ENCODE results near the gene PKHD1.

PKHD1 gene

DNA sequence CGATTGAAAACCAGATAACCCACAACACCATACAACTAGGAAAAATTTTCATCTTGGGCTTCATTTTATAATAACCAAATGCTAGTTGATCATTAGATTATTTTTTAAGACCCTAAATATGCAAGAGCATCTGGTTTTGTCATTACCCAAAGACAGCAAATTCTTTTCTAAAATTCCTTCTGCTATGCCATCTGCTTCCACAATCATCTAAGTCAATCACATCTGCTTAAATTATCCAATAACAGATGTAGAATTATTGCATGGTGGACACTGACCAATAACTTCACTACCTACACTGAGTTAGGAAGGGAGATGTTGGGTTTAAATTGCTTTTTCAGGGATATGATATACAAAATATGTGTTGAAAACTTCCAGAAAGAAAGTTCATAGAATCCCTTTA, 41.9 kb downstream of the PKHD1 start:
- no peak for ATAC-seq

DNA sequence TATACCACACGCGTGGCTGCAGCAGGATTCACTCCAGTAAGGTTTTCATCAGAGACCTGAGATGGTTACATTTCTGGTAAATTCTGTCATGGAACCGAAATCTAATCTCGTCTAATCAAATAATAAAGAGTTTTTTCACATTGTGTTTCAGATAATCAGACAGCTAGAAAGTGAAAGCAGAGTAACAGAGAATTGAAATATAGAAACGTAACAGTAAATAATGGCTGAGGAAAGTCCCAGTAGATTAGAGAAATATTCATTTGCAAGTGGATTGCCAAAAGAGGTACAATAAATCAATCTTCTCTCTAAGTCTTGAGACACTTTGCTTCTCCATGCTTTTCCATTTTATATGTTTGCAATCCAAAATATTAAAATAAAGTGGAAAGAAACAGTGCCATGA, 42.4 kb downstream of the PKHD1 start:
- ATAC-seq (no peak), DNase-seq (no peak)

More for the DNA sequence above, 41.9 kb downstream of the PKHD1 start:
- no peak for DNase-seq

DNA sequence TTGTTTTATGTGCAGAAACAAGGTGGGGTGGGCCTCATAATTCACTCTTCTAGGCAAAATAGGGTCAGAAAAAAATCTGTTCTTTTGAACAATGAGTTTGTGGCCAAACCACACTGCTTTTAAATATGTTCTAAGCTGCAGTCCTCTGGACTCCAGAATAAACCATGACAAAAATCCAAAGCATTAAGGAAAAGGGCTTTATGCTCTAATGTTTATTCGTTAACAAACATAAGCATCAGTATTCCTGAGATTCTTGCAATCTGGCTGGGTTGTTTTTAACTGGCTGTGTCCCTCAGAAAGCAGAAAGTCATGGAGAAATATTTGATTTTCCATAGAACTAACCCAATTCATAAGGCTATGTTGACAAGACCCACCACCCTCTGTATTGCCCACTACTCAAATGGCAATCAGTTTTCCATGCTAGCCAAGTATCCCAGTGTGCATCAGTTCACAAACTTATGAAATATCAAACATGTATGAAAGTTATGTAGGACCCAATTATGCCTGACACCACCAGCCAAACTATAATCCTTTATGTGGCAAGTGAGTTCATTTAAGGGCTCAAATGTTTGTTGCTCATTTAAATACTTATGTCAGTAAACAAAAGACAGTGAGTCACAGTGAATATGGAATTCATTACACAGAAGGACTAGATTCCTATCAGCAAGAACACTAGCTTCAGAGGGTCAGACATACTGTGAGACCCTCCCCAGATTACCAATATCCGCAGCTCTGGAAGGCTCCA, 45.1 kb downstream of the PKHD1 start:
- DNase-seq = no peak
- no peak for ATAC-seq

DNA sequence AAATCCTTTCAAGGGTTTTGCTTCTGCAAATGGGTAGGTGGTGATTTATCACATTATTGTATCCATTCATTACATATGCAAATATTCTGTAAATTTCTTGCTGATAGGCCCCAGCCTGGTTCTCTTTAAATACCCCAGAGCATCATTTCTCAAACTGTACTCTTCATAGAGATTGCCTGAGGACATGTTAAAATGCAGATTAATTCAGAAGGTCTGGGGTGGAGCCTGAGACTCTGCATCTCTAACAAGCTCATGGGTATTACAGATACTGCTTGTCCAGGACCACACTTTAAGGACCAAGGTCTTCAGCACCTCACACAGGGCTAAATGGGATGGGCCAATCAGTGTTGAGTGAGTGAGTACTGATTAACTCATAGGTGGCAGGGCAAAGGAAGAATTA, 46.3 kb downstream of the PKHD1 start:
- DNase-seq = no peak
- ATAC-seq = no peak

GRCh38 chr6:52027699-52028098, 59.7 kb downstream of the PKHD1 start:
- DNase-seq = no peak
- ATAC-seq = no peak

- ATAC-seq (no peak), DNase-seq (no peak)
These were observed 62.9 kb downstream of the PKHD1 start for GRCh38 chr6:52024451-52025068.

GRCh38 chr6:52022675-52023074, 64.7 kb downstream of the PKHD1 start:
- no peak for DNase-seq
- no peak for ATAC-seq

GRCh38 chr6:52020945-52021570, 66.4 kb downstream of the PKHD1 start:
- DNase-seq (no peak), ATAC-seq (no peak)

GRCh38 chr6:52019881-52020280, 67.5 kb downstream of the PKHD1 start:
- no peak for DNase-seq
- no peak for ATAC-seq

DNA sequence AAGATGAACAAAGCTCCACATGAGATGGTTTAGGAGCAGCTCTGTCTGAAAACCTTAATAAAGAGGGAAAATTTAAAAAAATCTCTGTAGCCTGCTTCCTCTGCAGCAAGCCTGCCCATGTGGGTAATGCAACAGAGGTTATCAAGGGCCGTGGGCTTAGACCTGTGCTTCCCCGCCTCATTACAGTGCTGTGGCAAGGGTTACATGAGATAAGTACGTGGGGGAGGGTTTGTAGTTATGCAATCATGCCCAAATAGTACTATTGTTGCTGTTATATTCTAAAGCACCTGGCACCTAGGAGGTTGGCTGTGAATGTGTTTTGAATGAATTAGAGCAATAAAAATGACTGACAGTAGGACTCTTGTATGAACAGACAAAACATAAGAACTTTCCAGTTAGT, 68.3 kb downstream of the PKHD1 start:
- ATAC-seq = no peak
- DNase-seq = no peak

GRCh38 chr6:52016915-52017748, 70.3 kb downstream of the PKHD1 start:
- ATAC-seq = no peak
- no peak for DNase-seq

- no peak for ATAC-seq
- DNase-seq = no peak
These were observed 71.5 kb downstream of the PKHD1 start for GRCh38 chr6:52015953-52016352.

GRCh38 chr6:52014391-52014790, 73.0 kb downstream of the PKHD1 start:
- DNase-seq (no peak), ATAC-seq (no peak)

- ATAC-seq (no peak), DNase-seq (no peak)
These were observed 74.4 kb downstream of the PKHD1 start for GRCh38 chr6:52013035-52013434.

- ATAC-seq (no peak), DNase-seq (no peak)
These were observed 74.8 kb downstream of the PKHD1 start for GRCh38 chr6:52012582-52012981.

DNA sequence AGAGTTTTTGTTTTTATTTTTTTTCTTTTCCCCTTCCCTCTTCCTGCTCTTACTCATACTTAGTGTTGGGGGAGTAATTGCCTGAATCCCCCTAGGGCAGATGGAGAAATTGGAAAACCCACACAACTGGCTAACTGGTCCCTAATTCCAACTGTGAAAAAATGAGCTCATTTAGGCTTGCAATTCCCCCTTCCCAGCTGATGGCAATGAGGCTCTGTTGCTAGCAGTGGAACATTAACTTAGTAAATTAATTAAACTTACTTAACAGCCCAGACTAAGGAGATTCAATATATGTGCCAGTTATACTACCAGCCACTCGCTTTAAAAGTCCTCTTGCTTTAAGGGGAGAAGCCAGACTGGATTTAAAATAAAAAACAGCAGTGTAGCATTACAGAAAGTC, 76.6 kb downstream of the PKHD1 start:
- ATAC-seq = no peak
- no peak for DNase-seq

DNA sequence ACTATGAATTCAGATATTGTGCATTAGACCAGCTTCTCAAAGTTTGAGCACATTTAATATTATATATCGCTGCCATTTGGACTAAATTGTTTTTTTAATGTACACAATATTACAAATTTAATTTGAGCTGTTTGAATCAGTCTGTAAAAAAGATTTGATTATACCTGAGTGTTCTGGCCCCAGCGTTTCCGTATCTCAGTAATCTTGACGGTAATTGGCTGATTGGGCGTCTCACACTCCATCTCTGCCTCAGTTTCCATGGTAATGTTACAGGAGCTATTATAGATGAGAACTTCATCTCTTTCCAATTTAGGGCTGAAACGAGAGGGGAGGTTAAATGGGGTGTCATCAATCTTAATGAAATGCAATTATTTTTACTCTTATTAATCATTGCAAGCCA, 77.3 kb downstream of the PKHD1 start:
- DNase-seq = no peak
- ATAC-seq = no peak

DNA sequence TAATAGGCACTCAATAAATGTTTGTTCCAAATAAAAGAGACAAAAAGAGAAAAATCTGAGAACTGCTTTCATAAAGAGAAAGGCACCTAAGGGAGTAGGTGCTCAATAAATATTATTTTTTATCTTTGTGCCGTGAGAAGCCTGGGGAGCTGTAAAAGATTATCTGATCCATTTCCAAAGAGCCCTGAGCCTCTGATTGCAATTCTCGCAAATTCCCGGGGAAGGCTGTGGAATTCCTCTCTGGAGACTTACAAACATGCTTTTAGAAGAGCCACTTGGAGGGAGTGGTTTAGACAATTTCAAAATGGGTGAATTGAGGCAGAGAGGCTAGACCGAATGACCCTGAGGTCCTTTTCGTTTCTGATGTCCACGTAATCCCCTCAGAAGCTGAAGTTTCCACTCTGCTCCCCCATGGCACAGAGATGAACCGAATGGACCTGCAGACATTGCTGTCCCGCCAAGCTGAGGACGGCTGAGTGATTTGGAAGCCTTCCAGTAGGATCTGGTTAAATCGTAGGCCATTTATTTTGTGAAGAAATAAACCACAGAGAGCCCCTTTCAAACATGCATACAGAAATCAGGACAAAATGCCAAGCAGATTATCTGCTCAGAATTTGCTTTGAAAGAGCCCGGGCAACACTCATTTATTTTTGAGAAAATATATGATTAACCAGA, 77.8 kb downstream of the PKHD1 start:
- ATAC-seq (no peak), DNase-seq (no peak)

DNA sequence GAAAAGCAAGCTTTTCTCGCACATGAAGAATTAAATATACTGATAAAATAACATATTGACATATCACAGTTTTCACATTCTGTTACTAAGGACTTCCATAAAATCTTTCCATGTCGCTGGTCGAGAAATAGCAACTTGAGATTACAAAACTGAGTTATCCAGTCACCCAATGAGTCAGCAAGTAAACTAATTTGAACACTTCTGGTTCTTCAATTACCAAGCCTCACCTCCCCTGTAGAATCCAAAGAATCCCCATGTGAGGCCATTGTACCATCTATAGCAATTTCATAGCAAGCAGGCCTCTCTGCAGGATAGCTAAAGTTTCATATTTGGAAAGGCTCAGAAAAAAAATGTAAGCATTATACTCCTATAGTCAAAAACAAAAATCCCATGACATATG, 87.3 kb downstream of the PKHD1 start:
- ATAC-seq (no peak), DNase-seq (no peak)

- no peak for DNase-seq
- no peak for ATAC-seq
These were observed 91.0 kb downstream of the PKHD1 start for GRCh38 chr6:51996296-51996947.

DNA sequence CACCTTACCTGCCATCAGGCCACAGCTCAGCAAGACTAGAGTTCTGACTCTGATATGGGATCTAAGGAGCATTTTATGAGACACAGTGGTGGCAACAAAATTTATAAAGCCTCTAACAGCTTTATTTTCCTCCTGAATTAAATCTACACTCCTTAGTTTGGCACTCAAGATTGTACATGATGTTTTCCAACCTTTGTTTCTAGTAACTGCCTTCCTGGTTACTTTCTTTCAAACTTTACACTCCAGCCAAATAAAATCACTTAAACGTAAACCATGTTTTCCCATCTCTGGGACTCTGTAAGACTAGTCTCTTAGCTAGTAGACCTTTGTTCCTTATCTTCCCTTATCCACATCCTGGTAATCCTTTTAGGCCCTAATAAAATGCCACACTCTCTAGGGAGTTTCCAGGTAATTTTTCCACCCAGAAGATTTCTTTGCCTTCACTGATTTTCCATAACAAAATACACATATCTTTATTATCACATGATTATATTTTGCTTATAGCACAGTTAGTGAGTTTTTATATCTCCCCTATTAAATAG, 92.1 kb downstream of the PKHD1 start:
- DNase-seq = no peak
- ATAC-seq = no peak

Measured in stimulated activated naive CD8-positive, alpha-beta T cell treated with anti-CD3 and anti-CD28 coated beads, Interleukin-15, Interleukin-2, amounts not matched to agents 100 U/mL and 50 U/mL, for 24 hours (primary cell).